Activated CD4-positive, alpha-beta T cell treated with anti-CD3 and anti-CD28 coated beads for 24 hours (primary cell): Measurements from ENCODE around the gene NTM.
"Not testable (repeated sequence)": the region's sequence is repeated elsewhere in the genome, so short reads cannot be mapped to it uniquely, and the experiment has no call there.

ENCODE experiments used
- DNase-seq, 2 donors: peaks; one replicate each; pipeline ENCODE4 v3.0.0-alpha.2; 2020; ENCODE audit warnings: low read depth in 2 of 2

The NTM gene

DNA sequence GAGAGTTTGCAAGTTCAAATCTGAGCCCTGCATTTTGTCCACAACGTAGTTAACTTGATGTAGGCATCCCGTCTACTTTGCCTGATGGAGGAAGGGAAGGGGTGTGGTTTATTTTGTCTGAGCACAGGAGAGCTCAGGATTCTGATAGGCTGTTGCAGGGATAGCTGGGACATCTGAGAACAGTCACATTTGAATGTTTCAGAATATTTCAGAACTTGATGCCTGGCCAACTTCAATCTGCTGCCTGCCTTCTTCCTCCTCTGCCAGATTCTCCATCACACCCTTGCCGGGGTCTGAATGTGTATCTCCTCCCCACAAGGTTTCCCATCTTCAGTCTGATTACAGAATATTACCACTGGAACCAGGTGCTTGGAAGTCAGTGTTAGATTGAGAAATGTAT, 51.6 kb downstream of the NTM start:
- DNase-seq, result no peak

DNA sequence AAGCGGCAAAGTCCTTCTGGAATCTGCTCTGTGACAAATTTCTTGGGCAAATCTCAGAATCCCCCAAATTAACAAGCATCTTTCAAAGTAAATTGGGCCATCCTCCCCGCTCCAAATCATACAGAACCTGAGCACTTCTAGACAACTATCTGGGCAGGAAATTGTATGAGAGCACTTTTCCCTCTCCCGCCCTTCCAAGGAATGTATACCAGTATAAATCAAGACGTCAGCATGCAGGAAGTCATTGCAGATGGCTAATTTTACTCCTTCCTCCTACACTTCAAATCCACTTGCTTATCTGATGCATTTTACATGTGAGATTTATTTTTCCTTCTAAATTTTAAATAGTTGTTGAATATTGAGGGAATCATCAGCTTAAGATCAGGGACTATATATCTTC, 52.1 kb downstream of the NTM start:
- DNase-seq, result no peak

DNA sequence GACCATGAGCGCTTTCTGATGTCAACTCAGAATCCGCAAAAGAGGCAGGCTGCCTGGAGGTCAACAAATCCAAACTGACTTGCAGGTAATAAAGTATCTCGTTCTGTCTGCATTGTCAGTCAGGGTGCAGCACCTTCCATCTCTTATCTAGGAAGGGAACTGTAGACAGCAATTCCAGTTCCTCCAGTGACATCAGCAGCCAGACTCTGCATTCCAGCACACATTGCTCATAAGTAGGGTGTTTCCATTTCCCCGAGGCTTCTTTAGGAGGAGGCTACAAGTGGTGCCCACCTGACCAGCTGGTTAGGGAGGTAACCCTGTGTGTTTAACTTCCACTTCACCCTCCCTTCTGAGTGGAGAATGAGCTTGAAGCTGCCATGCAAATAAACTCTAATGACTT, 53.3 kb downstream of the NTM start:
- DNase-seq, result no peak

DNA sequence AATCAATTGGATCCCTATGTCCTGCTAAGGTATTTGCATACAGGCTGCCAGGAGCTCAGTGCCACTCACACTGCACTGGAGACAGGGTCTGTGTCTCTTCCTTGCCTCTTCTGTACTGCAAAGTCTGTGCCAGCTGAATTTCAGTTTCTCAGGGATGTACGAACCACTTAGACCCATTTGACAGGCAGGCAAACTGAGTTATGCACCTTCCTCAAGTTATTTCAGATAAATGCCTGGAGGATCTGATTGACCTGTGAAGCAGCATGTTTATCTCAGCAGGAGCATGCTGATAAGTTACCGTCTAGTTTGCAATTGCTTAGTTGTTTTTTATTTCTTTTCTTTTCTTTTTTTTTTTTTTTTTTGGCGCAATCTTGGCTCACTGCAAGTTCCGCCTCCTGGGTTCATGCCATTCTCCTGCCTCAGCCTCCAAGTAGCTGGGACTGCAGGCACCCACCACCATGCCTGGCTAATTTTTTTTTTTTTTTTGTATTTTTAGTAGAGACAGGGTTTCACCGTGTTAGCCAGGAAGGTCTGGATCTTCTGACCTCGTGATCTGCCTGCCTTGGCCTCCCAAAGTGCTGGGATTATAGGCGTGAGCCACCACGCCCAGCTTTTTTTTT, 54.0 kb downstream of the NTM start:
- DNase-seq, result not testable (repeated sequence)

DNA sequence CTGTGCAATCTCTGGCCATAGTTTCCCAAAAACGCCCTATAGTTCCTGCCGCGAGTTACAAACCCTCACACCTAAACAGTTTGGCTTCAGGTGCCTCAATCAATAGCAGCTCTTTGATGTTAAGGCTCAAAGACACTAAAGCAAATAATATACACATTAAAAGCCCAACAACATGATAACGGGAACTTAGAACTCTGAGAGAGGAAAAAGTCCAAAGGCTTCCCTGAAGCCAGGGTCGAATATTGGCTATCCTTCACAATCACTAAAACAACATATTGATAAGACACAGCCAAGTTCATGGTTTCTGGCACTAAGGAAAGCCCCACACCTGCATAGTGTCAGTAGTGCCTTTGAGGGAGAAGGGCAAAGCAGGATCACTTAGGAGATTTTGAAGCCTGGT, 54.9 kb downstream of the NTM start:
- no peak for DNase-seq

DNA sequence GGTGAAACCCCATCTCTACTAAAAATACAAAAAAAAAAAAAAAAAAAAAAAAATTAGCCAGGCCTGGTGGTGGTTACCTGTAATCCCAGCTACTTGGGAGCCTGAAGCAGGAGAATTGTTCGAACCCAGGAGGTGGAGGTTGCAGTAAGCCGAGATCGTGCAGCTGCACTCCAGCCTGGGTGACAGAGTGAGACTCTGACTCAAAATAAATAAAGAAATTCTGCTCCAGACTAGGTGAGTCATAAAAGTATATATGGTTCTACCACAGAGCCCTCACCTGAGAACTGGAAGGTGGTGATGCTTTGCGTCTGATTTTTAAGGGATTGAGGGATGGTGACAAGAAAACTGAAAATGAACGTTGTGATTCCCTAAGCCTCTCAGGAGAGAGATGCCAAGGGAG, 58.4 kb downstream of the NTM start:
- DNase-seq, result no peak

DNA sequence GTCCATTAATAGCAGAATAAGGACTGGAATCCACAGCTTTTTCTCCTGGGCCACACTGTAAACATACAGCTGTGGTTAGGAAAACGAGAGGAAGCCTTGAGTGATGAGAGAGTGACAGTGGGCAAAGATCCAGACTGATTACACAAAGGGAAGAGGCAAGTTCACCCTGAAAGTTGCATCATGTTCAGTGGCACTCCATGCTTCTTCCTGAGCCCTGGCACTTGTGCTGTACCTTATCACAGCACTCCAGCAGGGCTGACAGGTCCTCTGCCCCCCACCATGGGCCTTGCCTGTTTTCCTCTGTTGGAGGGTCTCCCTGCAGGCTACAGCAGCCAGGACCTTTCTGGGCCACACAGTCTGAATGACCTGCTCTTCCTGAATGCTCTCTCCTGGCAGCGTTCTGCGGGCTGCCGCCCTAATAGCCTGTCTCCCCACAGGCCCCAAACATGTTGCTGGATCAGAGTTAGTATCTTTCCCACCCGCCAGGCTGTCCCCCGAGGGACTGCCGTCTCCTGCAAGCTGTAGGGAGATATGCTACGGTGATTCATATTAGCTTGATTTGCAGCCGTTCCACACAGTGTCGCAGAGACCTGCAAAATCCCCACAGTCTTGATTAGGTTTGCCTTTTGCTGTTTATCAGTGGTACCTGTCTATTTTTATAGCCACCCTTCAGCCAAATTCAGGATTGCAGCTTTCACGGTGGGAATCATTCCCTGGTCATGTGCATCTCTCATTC, 60.2 kb downstream of the NTM start:
- DNase-seq, result no peak

DNA sequence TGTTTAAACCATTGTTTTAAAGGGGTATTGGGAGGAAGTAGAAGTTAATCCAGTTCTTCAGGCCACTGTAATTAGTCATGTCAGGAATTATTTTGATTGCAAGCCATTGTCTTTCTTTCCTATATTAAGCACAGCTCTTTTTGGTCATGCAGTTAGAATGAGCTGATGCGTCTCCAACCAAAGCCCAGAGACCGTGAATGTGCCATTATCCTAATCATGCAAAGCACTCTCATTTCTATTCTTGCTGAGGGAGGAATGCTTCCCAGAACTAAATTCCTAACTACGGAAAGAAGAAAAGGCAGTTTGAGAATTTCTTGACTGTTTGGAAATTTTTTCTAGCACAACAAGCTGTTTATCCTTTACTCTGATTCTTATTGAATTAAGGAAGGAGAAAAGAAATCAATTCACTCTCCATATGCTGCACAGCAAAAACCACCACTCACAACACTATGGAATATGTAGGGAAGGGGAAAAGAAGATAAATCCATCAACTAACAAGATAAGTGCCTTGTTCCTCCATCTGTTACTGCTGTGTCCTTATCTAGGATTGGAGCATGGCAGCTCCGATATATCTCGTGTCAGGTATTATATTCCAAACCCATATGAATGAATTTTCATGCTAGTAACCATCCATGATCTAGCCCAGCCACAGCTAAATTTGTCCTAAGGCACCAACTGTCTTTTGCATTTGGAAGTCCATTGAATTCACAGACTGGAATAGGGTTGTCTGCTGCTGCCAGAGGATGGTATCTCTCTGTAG, 70.8 kb downstream of the NTM start:
- DNase-seq, result no peak

DNA sequence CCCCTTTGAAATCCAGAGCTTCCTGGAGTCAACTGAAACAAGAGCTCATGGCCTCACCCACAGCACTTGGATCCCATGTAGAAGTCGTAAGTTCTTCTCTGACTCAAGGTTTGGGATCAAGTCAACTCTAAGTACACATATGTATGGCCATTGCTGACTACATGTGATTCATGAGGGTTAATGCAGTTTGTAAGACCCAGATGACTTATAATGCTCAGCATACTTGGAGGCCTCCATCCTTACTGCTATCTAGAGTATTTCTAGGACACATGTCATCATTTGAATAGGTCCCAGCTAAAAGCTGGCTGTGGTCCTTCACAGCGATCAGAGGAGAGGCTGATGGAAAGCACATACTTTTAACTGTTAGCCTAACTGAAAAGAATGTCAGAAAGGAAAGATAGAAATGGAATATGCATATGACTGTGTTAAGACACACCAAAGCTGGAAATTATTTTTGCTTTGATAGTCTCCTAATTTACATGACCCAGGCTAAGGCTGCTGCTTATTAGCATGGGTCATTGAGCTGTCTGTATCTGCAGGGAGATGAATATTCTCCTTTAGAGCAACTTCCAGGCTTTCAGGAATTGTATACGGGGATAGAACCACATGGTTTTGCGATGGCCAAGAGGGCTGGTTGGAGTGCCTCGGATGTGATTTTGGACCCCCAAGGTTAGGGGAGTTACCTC, 76.3 kb downstream of the NTM start:
- DNase-seq, result no peak

DNA sequence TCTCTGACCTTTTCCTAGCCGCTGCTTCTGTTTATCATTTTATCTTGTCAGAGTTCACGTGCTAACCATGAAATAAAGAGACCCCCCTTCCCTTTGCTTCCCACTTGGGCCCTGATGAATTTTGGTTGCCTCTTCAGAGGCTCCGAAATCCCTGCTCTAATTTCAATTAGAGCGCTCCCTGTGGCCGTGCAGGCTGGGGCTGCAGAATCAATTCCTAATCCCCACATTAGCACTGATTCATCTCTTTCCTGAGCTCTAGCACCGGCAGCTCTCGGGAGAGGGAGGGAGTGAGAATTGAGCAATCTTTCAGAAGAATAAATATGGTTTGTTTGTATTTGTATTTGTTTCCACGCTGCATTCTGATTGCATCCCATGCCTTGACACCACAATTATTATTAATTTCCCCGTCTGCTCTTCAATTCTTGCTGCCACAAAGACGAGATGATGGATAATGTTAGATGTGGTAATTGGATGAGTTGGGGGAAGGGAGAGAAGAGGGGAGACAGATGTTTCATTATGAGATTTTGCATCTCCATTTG, 76.9 kb downstream of the NTM start:
- no peak for DNase-seq

DNA sequence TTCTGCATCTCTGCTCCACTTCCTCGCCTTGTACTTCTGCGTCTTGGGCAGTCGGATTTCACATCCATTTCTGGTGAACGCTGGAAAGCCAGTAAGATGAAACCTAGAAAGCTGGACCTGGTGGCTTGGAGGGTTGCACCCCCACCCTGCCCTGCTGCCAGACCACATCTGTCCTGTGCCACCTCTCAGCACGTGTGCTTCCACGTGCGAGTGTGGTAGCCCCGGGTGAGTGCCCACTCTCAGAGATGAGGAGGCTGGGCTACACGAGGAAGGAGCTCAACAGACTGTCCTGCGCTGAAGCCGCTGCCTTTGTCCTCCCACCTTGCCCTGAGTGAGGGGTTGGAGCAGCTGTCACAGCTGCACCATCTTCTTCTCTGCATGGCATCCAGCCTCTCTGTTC, 77.5 kb downstream of the NTM start:
- no peak for DNase-seq

DNA sequence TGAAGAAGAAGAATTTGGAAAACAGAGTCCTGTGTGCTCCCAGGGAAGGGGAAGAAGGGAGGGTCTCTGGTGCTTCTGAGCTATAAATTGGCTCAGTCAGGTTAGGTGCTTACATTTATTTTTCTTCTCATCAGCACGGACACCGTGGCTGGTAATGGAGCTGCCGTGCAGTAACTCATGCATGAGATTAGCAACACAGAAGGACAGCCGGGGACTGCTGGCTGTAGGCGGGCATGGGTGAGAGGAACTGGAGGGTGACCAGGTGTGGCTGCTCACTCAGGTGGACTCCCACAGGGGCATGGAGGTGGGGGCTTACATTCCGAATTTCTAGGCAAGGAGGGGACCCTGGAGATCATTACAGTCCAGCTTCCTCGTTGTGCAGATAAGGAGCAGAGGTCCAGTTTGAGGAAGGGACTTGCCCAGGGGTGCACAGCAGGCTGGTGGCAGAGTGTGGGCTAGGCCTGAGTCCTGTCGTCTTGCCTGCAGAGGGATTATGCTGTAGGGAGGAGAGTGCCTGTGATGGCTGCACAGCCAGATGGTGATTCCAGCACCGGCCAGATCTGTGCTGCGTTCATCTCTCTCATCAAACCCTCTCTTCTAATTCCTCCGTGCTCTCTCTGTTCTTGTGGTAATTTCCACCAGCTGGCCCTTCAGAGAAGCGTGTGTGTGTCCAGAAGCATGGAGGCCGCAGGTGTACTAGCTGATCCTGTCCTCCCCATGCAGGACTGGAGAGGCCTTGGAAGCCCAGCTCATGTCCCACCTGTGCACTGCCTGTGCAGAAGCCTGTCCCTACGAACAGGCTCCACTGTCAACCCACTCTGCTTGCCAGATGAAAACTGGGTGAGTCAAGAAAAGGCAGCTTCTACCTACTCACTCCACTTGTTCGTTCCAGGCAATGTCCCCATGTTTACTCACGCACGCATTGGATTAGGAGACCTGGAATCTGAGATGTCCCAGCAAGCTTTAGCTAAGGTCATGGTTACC, 78.9 kb downstream of the NTM start:
- no peak for DNase-seq

DNA sequence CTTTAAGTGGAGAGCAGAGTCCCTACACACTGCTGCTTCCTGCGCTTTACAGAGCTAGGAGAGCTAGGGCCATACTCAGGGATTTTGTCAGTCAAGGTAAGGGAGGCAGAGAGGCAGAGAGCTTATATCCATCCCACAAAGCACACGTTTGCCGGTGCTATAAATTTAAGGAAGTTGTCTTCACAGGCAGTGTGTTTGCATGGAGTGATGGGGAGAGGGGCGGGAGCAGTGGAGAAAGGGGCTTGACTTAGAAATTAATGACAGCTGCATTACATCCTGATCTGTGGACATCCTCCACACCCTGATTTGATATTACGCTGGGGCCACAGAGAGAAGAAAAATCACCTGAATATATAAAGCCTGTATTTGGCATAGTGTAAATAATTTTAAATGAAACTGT, 84.1 kb downstream of the NTM start:
- DNase-seq, result no peak

DNA sequence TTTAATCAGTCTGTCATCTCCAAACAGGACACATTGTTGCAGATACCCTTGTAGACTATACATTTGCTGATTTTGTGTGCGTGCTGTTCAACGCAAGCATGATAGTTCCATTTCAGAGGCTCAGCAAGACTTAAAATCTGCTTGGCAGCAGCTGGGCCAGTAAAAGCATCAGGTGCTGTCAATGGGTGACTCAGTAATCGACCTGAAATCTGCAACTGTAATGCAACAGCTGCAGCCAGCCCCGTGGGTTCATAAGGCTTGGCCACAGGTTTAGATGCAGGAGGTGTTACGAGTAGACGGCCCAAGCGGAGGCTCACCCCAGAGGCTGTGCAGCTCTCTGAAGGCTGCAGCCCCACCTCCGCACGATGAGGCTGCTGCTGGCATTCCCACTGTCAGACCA, 84.6 kb downstream of the NTM start:
- DNase-seq, result no peak

DNA sequence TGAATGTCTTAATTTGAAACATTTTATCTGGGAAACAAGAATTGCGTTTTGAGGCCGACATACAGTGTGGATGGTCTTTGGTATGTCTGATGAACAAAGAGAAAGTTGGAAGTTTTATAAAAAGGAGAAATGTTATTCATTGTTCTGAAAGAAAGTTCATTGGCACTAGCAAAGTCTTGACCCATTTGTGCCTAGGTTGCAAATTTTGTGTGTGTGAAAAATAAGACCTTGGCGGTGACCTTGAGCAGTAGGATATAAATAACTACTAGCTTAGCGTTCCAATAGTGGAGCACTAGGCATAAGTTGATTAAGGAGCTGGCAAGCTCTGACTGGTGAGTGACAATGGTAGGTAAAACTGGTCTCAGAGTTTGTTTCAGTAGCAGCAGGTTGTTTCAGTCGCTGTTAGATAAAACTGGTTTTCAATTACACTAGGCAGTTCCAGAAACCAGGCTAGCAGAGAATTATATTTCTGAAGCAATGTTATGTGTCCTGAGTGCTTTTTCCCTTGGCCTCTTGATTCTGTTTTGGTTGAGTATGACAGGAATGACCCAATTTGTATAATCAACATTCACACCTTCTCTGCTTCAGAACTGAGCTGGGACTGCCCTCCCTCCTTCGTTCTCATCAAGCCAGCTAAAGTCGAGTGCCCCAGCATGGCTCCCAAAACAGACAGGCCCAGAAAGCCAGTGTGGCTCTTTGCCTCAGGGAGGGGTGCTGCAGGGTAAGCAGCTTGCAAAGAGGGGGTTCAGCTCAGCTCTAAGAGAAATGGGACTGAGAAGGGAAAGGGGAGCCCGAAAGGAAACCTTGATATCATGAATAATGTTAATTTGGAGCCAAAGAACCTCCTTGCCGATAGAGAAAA, 85.7 kb downstream of the NTM start:
- no peak for DNase-seq

DNA sequence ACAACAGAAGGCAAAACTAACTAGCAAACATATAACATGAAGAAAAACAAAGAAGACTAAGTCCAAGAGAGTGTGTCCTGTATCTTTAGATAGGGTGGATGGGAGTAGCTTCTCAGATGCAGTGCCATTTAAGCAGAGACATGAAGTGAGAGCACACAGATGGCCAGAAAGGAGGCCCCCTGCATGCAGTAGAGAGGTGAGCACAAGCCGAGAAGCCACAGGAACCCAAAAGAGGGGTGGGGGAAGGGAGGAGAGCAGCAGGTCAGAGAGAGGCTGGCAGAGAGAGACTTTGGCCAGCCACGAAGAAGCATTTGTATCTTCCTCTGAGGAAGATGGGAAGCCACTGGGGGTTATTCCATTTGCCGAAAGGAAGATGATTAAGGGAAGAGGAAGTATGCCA, 86.7 kb downstream of the NTM start:
- DNase-seq, result no peak

DNA sequence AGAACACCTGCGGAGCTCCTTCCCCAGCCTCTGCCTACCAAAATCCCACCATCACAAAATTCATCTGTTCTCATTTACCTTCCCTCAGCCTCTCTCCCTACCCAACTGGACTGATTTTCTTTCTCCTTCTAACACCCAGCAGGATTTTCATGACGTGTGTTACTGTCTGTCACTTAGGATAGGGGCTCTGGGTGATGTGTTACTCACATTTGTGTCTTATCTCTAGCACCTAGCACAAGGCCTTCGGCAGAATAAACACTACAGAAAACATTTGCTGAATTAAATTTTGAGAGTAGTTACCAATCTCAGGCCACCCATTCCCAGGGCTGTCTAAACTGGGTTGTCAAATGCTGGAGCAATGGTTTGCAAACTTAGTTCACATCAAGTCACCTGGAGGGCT, 88.0 kb downstream of the NTM start:
- no peak for DNase-seq

DNA sequence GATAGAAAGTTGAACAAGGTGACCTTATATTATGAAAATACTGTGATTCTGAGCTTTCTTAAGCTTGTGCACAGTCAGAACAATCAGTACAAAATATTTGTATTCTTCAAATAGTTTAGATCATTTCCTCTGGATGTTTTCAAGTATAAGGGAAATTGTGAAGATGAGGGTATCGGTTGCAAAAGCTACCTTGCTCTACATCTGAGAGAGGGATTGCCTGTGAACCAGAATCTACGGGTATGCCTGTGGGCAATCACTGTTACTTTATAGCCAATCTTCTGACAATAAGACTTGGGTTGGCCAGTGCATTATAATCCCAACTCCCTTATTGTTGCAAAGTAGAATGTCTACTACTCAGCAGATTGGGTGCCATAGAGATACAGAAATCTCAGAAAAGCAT, 90.5 kb downstream of the NTM start:
- DNase-seq, result no peak

DNA sequence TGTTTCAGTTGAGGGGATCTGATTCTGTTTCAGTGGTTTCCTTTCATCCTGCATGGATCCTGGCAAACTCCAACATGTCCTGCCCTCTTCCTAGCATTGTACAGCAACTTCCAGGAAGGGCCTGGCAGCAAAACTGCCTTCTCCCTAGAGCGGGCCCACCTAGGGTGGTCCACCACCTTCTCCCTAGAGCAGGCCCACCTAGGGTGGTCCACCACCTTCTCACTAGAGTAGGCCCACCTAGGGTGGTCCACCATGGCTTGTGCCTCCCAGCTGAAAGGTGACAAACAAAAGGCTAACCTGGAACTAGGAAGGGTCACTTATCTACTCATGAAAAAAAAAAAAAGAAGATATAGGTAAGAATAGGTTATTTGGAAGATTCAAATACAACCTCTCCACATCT, 92.2 kb downstream of the NTM start:
- DNase-seq, result no peak

DNA sequence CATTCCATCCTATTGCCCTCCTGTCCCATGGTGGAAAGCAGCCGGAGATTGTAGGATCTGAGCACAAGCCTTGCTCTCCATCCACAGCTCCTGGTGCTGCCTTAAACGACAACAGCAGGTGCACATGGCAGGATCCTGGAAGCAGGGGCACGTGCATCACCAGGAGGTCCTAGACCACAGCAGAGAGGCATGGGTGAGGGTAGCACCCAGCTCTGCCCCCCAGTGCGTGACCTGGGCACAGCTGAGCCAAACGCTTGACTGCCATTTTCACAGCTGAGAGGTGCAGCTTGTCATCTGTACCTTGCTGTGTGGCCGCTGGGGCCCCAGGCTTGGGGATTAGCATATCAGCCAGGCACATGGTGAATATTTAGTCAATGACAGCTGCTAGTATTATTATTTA, 92.7 kb downstream of the NTM start:
- DNase-seq, result no peak
